Bronchial epithelial cell (primary cell): ENCODE results near the gene DAZAP1. TPM values are rescaled to one million over a fixed set of nuclear protein-coding genes. Genes with fewer than 3 reads are reported as not detected.
A peak's percentile ranks its signal among the peaks of the same experiment; 100 is the strongest.

Experiments
- DNase-seq: peaks from one replicate; pipeline ENCODE4 v3.0.0-alpha.2; 2010; ENCODE audit warnings: low read depth
- FAIRE-seq: peaks from 2 replicates; lab custom pipeline; 2011; peaks lifted over from hg19 to GRCh38; lab: Jason Lieb, UNC
- H3K27me3 ChIP-seq: 2 replicates; pipeline ENCODE4 v1.5.1; 2011; ENCODE audit warnings: low read length; ENCODE audit not compliant: control insufficient read depth, insufficient read depth
- H3K36me3 ChIP-seq: 2 replicates; pipeline ENCODE4 v1.5.1; 2011; ENCODE audit warnings: low read length; ENCODE audit not compliant: control insufficient read depth, insufficient read depth
- H3K4me3 ChIP-seq: 2 replicates; pipeline ENCODE4 v1.5.1; 2011; ENCODE audit warnings: mild to moderate bottlenecking, low read depth, low read length, control low read depth
- total RNA-seq: library from RNA; depleted of rRNA; stranded (reverse); fragments of >200 nt; gene quantifications from 2 replicates; pipeline ENCODE4 v1.2.1, GENCODE V29; 2014
- TF ChIP-seq, protein P1 (sequence below): IDR thresholded peaks from 2 replicates; pipeline ENCODE4 v1.5.1; 2011; ENCODE audit warnings: mild to moderate bottlenecking, moderate library complexity, low read length, control low read depth, inconsistent platforms; ENCODE audit not compliant: insufficient read depth, severe bottlenecking

Gene DAZAP1
- total RNA-seq, 1 donor from 2014 or later = 115 TPM

DNA sequence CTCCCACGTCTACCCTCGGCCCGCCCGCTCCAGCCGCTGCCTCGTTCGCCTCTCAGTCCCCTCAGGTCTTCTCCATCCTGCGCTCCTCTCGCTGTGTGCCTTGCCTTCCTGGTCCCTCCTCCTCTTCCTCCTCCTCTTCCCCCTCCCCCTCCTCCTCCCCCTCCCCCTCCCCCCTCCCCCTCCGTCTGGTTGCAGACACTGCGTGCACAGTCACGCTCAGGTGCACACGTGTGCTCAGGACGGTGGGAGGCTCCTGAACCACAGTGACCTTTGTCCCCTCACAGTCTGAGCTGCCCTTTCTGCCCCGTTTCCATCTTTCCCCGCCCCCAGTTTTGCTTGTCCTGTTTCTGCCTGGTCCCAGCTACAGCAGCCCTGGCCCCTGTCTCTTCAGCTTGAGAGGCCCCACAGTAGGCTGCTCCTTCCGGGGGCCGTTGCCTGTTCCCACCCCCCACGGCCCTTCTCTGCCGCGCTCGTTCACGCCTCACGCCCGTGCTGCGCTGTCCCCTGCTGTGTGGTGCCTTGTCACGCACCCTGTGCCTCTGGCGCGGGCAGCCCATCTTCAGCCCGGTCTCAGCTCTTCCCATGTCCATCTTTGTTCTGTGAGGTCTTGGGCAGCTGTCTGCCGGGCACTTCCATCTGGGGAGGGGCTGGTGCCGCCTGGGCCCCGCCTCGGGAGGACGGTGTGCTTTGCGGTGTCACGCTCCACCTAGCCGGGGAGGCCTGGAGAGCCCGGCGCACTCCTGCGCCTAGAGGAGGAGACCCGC, 17.0 kb downstream of the DAZAP1 start:
- no peaks in the 10 kb centered on the region for H3K27me3 ChIP-seq
- DNase-seq = no peak
- FAIRE-seq = no peak
- TF ChIP-seq, protein P1, sequence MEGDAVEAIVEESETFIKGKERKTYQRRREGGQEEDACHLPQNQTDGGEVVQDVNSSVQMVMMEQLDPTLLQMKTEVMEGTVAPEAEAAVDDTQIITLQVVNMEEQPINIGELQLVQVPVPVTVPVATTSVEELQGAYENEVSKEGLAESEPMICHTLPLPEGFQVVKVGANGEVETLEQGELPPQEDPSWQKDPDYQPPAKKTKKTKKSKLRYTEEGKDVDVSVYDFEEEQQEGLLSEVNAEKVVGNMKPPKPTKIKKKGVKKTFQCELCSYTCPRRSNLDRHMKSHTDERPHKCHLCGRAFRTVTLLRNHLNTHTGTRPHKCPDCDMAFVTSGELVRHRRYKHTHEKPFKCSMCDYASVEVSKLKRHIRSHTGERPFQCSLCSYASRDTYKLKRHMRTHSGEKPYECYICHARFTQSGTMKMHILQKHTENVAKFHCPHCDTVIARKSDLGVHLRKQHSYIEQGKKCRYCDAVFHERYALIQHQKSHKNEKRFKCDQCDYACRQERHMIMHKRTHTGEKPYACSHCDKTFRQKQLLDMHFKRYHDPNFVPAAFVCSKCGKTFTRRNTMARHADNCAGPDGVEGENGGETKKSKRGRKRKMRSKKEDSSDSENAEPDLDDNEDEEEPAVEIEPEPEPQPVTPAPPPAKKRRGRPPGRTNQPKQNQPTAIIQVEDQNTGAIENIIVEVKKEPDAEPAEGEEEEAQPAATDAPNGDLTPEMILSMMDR = no peak
- H3K36me3 ChIP-seq = peaks cover 46% of the 10 kb centered on the region
- no peak overlapping the region for H3K4me3 ChIP-seq

DNA sequence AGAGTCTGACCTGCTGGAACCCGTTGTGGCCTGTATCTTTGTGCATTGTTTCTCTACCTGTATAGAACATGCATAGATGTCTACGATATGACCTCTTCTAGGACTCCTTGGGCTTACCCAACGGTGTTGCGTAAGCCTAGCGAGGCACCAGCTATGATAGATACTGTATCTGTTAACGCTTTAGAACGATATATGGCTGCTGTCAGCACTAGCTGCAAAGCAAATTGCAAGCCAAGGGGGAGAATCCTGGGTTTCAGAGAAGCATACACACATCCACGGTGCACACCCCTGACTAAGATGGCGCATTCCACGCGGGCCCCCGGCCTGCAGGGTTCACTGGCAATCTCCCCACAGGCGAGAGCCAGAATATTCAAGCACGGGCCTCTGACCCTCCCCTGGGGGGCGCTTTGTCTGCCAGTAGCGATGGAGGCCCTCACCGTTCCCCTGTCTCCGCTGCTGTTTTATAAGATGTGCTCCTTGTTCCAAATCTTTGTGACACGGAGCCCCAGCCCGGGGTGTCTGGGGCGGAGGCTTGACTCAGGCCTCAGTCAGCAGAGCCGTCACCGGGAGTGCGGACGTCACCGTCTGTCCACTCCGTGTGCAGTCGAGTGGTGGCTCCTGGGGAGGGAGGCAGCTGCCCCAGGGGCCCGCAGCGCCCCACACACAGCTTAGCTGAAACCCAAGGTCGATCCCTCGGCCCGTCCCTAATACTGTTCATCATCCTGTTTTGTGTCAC, 17.9 kb downstream of the DAZAP1 start:
- DNase-seq = peak; percentile 75
- TF ChIP-seq, protein P1 = no peak
- peak; percentile 94 for FAIRE-seq
- no peak overlapping the region for H3K4me3 ChIP-seq
- H3K36me3 ChIP-seq = peaks cover 53% of the 10 kb centered on the region
- no peaks in the 10 kb centered on the region for H3K27me3 ChIP-seq

- TF ChIP-seq, protein P1 = no peak
- Histone ChIP-seq H3K4me3 (no peak overlapping the region), H3K27me3 (no peaks in the 10 kb centered on the region), H3K36me3 (peaks cover 49% of the 10 kb centered on the region)
- FAIRE-seq = no peak
- no peak for DNase-seq
These were observed 18.5 kb downstream of the DAZAP1 start for GRCh38 chr19:1425902-1426301.

GRCh38 chr19:1426736-1427135, 19.4 kb downstream of the DAZAP1 start:
- peaks cover 48% of the 10 kb centered on the region for H3K36me3 ChIP-seq
- TF ChIP-seq, protein P1 = no peak
- DNase-seq (no peak), FAIRE-seq (no peak)
- no peak overlapping the region for H3K4me3 ChIP-seq
- no peaks in the 10 kb centered on the region for H3K27me3 ChIP-seq

- DNase-seq (no peak), FAIRE-seq (no peak)
- Histone ChIP-seq H3K36me3 (peaks cover 51% of the 10 kb centered on the region), H3K4me3 (no peak overlapping the region), H3K27me3 (no peaks in the 10 kb centered on the region)
- TF ChIP-seq, protein P1 = no peak
These were observed 20.0 kb downstream of the DAZAP1 start for GRCh38 chr19:1427221-1427920.
